SU-DHL-6 (cell line): ENCODE measurements around the gene MRTFB.
"Not testable (repeated sequence)": the region's sequence is repeated elsewhere in the genome, so short reads cannot be mapped to it uniquely, and the experiment has no call there.

Experiments used
- CTCF ChIP-seq: fragments of 200-600 bp; sonication (generic); IDR thresholded peaks from one replicate; pipeline ENCODE4 v1.5.1; 2017; ENCODE audit warnings: antibody characterized with exemption, mild to moderate bottlenecking, low read length, moderate library complexity; ENCODE audit not compliant: insufficient read depth, poor library complexity, severe bottlenecking
- EZH2phosphoT487 ChIP-seq: fragments of 200-600 bp; sonication (generic), shearing (Covaris generic); conservative IDR thresholded peaks from 2 replicates; pipeline ENCODE4 v1.6.1; 2018; ENCODE audit warnings: mild to moderate bottlenecking, antibody characterized with exemption, low read length, moderate library complexity, mixed read lengths

- not testable (repeated sequence) for TF ChIP-seq CTCF, EZH2phosphoT487
Observed at GRCh38 chr16:14047121-14047859, 23.8 kb upstream of the MRTFB start.
